GM12878 (cell line): ENCODE results near the gene THSD8. TPM values are rescaled to one million over a fixed set of nuclear protein-coding genes. Genes with fewer than 3 reads are reported as not detected.

Experiments
- CHD2 ChIP-seq: IDR thresholded peaks from 2 replicates; pipeline ENCODE4 v1.6.1; 2011; ENCODE audit warnings: low read depth, low read length, improper control_type of control experiment, borderline replicate concordance
- CHD4 ChIP-seq: fragments of 200-600 bp; sonication (generic); IDR thresholded peaks from 2 replicates; pipeline ENCODE4 v1.6.1; 2016; ENCODE audit warnings: mild to moderate bottlenecking
- ESRRA ChIP-seq: IDR thresholded peaks from 2 replicates; pipeline ENCODE4 v1.6.1; 2012; ENCODE audit warnings: mild to moderate bottlenecking, low read length, improper control_type of control experiment
- FOXM1 ChIP-seq: IDR thresholded peaks from 2 replicates; pipeline ENCODE4 v1.6.1; 2012; ENCODE audit warnings: low read depth, mild to moderate bottlenecking, inconsistent platforms, low read length, moderate library complexity
- HSF1 ChIP-seq: fragments of 150-350 bp; IDR thresholded peaks from 2 replicates; pipeline ENCODE4 v1.6.1; 2014; ENCODE audit warnings: mild to moderate bottlenecking, low read depth, low read length
- IKZF2 ChIP-seq, 2 experiments: fragments of 450-650 bp; IDR thresholded peaks; 2 replicates each; pipeline ENCODE4 v1.6.1; 2017; ENCODE audit warnings: mild to moderate bottlenecking in 2 of 2, moderate library complexity in 2 of 2
- MLLT1 ChIP-seq: fragments of 450-650 bp; IDR thresholded peaks from 2 replicates; pipeline ENCODE4 v1.6.1; 2016; ENCODE audit warnings: mild to moderate bottlenecking
- RB1 ChIP-seq: fragments of 450-650 bp; formaldehyde crosslinking; IDR thresholded peaks from 2 replicates; pipeline ENCODE4 v1.6.1; 2017; ENCODE audit warnings: mild to moderate bottlenecking, borderline replicate concordance
- RCOR1 ChIP-seq: conservative IDR thresholded peaks from 2 replicates; pipeline ENCODE4 v1.6.1; 2012; ENCODE audit warnings: low read depth, low read length, improper control_type of control experiment
- SMC3 ChIP-seq: IDR thresholded peaks from 2 replicates; pipeline ENCODE4 v1.6.1; 2011; ENCODE audit warnings: low read length, improper control_type of control experiment, borderline replicate concordance
- TAF1 ChIP-seq: IDR thresholded peaks from 2 replicates; pipeline ENCODE4 v1.6.1; 2011; ENCODE audit warnings: mild to moderate bottlenecking, low read depth, low read length, borderline replicate concordance
- ZBED1 ChIP-seq: IDR thresholded peaks from 2 replicates; pipeline ENCODE4 v1.6.1; 2016; ENCODE audit warnings: borderline replicate concordance
- ZBTB11 ChIP-seq: fragments of 450-650 bp; formaldehyde crosslinking; IDR thresholded peaks from 2 replicates; pipeline ENCODE4 v1.5.0; 2022; ENCODE audit warnings: mild to moderate bottlenecking, missing genetic modification characterization
- polyA plus RNA-seq, 11 experiments: library from polyadenylated mRNA; depleted of rRNA in 4 of 11; unstranded in 6 of 11; stranded (reverse) in 5 of 11; fragments of >200 nt; fragmentation: Nextera tagmentation in 4 of 11; fragmentation: Illumina TruSeq in 1 of 11; extraction: Ambion mirVana in 4 of 11; extraction: Trizol in 1 of 11; gene quantifications; 1 replicate in 1 of 11; 2 replicates in 10 of 11; pipeline versions ENCODE4 v1.2.1 to v1.2.3, GENCODE V29; 2011 to 2016; ENCODE audit warnings: inconsistent platforms in 2 of 11, missing spikeins in 2 of 11, low read depth in 1 of 11
- total RNA-seq, 4 experiments: library from RNA; depleted of rRNA in 3 of 4; stranded (reverse); fragments of >200 nt in 3 of 4; fragmentation: Illumina TruSeq in 1 of 4; extraction: Trizol in 1 of 4; gene quantifications; 2 replicates each; pipeline versions ENCODE4 v1.2.1 to v1.2.3, GENCODE V29; 2013 to 2021
- TF ChIP-seq, protein P1 (sequence below): fragments of 450-650 bp; IDR thresholded peaks from 2 replicates; pipeline ENCODE4 v1.6.1; 2018; ENCODE audit warnings: borderline replicate concordance, mild to moderate bottlenecking; ENCODE audit not compliant: partially characterized antibody
- TF ChIP-seq, protein P2 (sequence below): IDR thresholded peaks from 2 replicates; pipeline ENCODE4 v1.6.1; 2011; ENCODE audit warnings: low read depth, mild to moderate bottlenecking, low read length, moderate library complexity, borderline replicate concordance; ENCODE audit errors: extremely low read depth
- TF ChIP-seq, protein P3 (sequence below): fragments of 450-650 bp; IDR thresholded peaks from 2 replicates; pipeline ENCODE4 v1.6.1; 2018; ENCODE audit warnings: mild to moderate bottlenecking, low read depth, moderate library complexity; ENCODE audit not compliant: partially characterized antibody

THSD8 gene
- total and polyA plus RNA-seq, 10 of the 15 experiments (the other 5 are each of a cell fraction or from before 2014, with no cell fraction given), result 0.24 to 32.3 (median 21.3) TPM; not detected in 2

DNA sequence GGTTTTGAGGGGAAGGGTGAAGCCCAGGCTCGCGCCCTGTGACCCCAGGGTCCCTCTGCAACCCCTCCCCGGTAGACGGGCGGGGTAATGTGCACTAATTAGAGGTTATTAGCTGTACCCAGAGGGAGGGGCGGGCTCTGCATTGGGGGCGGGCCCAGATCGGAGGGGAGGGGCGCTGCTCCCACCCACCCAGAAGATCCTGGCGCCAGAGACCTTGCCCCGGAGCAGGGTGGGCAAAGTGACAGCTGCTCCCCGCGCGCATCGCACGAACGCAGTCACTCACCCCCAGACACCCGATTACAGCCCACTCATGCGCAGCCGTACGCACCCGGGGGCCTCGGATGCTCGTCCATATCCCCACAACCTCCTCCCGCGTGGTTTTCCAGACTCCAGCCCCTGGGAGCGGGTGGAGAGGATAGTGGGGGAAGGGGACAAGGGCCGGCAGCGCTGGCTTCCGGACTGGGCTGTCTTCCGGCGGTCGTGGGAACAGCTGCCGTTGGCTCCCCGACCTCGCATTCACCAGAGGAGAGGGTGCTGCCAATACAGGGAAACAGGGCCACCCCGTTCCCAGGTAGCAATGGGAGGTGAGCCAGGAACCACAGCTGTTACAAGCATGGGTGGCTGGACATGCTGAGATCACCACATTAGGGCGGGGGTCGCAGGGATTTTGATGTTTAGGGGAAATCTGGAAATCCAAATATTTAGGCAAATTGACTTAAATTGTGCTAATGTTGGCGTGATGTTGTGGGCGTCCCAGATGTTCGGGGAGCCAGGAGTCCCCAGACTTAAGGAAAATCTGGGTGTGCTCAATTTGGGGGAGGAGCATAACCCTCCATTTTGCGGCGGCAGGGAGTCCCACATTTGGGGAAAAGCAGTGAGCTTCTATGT, 23.6 kb upstream of the THSD8 start (continued):
- TF ChIP-seq, protein P1, sequence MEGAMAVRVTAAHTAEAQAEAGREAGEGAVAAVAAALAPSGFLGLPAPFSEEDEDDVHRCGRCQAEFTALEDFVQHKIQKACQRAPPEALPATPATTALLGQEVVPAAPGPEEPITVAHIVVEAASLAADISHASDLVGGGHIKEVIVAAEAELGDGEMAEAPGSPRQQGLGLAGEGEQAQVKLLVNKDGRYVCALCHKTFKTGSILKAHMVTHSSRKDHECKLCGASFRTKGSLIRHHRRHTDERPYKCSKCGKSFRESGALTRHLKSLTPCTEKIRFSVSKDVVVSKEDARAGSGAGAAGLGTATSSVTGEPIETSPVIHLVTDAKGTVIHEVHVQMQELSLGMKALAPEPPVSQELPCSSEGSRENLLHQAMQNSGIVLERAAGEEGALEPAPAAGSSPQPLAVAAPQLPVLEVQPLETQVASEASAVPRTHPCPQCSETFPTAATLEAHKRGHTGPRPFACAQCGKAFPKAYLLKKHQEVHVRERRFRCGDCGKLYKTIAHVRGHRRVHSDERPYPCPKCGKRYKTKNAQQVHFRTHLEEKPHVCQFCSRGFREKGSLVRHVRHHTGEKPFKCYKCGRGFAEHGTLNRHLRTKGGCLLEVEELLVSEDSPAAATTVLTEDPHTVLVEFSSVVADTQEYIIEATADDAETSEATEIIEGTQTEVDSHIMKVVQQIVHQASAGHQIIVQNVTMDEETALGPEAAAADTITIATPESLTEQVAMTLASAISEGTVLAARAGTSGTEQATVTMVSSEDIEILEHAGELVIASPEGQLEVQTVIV, result no peak
- TF ChIP-seq, protein P2, sequence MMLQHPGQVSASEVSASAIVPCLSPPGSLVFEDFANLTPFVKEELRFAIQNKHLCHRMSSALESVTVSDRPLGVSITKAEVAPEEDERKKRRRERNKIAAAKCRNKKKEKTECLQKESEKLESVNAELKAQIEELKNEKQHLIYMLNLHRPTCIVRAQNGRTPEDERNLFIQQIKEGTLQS, result no peak
- TF ChIP-seq RCOR1, result no peak
- TF ChIP-seq IKZF2 (IDR thresholded peaks at IDR 0.05), result peak; percentile 87 to 90
- no peak for TF ChIP-seq HSF1
- 0 out of 2 replicates have a peak, but pooled peaks have one; percentile 34 for TF ChIP-seq ESRRA
- TF ChIP-seq ZBED1, result no peak
- no peak for TF ChIP-seq MLLT1
- TF ChIP-seq ZBTB11, result no peak
- peak; percentile 25; the same call in 1 of the 2 replicates for TF ChIP-seq TAF1
- TF ChIP-seq SMC3, result no peak
- no peak for TF ChIP-seq RB1
- TF ChIP-seq CHD2, result peak; percentile 74; the same call in 1 of the 2 replicates
- TF ChIP-seq CHD4, result no peak
- TF ChIP-seq, protein P3, sequence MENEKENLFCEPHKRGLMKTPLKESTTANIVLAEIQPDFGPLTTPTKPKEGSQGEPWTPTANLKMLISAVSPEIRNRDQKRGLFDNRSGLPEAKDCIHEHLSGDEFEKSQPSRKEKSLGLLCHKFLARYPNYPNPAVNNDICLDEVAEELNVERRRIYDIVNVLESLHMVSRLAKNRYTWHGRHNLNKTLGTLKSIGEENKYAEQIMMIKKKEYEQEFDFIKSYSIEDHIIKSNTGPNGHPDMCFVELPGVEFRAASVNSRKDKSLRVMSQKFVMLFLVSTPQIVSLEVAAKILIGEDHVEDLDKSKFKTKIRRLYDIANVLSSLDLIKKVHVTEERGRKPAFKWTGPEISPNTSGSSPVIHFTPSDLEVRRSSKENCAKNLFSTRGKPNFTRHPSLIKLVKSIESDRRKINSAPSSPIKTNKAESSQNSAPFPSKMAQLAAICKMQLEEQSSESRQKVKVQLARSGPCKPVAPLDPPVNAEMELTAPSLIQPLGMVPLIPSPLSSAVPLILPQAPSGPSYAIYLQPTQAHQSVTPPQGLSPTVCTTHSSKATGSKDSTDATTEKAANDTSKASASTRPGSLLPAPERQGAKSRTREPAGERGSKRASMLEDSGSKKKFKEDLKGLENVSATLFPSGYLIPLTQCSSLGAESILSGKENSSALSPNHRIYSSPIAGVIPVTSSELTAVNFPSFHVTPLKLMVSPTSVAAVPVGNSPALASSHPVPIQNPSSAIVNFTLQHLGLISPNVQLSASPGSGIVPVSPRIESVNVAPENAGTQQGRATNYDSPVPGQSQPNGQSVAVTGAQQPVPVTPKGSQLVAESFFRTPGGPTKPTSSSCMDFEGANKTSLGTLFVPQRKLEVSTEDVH, result no peak
- TF ChIP-seq FOXM1, result no peak
